Endothelial cell of umbilical vein (primary cell): ENCODE measurements around the gene SST.

ENCODE experiments used
- CTCF ChIP-seq, 2 donors: IDR thresholded peaks; 1 replicate in 1 of 2; 2 replicates in 1 of 2; pipeline ENCODE4 v1.5.1; 2011; ENCODE audit warnings: low read length in 2 of 2, mild to moderate bottlenecking in 2 of 2, moderate library complexity in 2 of 2, control low read depth in 1 of 2, inconsistent platforms in 1 of 2, low read depth in 1 of 2; ENCODE audit not compliant: insufficient read depth in 1 of 2; ENCODE audit errors: extremely low read depth in 1 of 2
- POLR2AphosphoS5 ChIP-seq: IDR thresholded peaks from 2 replicates; pipeline ENCODE4 v1.6.1; 2012; ENCODE audit warnings: low read depth, mild to moderate bottlenecking, control low read depth, low read length, moderate library complexity; ENCODE audit not compliant: insufficient read depth

- TF ChIP-seq CTCF (IDR thresholded peaks at IDR 0.05; ENCODE audit: extremely low read depth in 1 of 2, insufficient read depth in 1 of 2, low read depth in 1 of 2, low read length in 2 of 2) = no peak
- TF ChIP-seq POLR2AphosphoS5 = no peak
Measured at GRCh38 chr3:187719628-187720336, 49.6 kb upstream of the SST start.
